Stimulated activated CD4-positive, alpha-beta T cell treated with anti-CD3 and anti-CD28 coated beads, Interleukin-1b, Interleukin-23, amount 100 ng/mL, for 24 hours (primary cell): ENCODE data around the gene SAA4.
"Not testable (repeated sequence)": the region's sequence is repeated elsewhere in the genome, so short reads cannot be mapped to it uniquely, and the experiment has no call there.

Experiments
- DNase-seq, 4 experiments: peaks; one replicate each; pipeline ENCODE4 v3.0.0-alpha.2; 2020; ENCODE audit warnings: low read depth in 4 of 4, low spot score in 1 of 4

Gene SAA4, protein sequence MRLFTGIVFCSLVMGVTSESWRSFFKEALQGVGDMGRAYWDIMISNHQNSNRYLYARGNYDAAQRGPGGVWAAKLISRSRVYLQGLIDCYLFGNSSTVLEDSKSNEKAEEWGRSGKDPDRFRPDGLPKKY

DNA sequence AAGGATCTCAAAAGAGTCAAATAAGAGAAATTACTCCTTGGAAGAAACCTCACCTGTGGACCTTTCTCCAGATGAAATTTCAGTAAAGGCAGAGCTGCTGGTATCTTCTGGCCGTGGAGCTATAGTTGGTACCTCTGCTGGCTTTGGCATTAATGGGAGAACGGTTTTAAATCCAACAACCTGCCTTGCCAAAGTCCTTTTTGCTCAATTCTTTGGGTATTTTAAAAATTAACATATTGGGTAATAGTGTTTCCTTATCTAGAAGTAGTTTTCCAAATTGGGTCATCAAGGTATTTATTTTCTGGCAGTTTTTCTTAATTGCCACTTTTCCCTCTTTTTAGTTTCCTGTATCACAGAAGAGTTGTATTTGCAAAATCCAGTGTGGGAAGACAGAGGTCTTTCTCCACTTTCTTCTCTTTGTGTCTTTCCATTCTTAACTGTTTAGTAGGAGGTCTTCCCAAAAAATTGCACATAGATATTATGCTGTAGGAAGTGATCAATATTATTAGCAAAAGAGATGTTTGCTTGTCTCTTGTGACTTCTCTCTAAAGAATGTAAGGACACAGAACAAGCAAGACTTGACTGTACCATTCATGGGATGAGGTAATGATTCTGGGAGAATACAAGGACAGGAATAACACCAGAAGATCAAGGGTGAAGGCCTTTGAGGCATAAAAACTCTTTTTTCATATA lies at the start of gene SAA4:
TSS of gene SAA4 (minus strand) at position 139 of the 693 bp plus-strand sequence. CDS start 876 bp downstream, outside the sequence.
- no peak for DNase-seq

DNA sequence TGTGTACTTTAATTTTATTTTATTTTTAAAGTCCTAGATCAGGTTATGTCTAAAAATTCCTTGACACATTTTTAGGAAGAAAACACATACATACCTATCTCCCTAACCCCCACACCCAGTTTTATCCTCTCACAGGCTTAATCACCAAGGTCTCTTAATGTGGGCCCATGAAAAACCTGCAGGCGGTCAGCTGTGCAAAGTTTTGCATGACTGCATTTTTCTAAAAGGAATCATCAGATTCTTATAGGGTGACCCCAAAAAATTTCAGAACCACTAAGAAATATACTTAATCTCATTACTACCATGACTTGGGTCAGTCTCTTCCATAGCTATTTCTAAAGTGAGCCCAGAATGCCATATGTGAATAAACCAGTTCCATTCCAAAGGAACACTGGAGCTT lies 49.2 kb upstream of the SAA4 start:
- no peak for DNase-seq

DNA sequence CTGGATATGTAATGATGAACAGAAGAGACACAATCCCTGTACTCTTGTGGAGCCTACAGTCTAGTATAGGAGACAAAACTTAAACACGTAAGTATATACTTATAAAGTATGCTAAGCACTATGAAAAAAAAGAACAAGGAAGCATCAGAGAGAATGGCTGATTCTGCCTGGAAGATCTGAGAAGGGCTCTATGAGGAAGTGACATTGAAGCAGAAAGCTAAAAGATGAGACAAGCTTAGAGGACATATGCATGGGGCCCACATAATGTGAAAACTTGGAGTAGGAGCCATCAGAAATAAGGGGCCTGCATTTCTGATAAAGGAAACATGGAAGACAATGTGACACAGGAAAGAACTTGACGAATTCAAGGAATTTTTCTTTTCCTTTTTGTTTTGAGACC lies 46.0 kb upstream of the SAA4 start:
- DNase-seq, result no peak

DNA sequence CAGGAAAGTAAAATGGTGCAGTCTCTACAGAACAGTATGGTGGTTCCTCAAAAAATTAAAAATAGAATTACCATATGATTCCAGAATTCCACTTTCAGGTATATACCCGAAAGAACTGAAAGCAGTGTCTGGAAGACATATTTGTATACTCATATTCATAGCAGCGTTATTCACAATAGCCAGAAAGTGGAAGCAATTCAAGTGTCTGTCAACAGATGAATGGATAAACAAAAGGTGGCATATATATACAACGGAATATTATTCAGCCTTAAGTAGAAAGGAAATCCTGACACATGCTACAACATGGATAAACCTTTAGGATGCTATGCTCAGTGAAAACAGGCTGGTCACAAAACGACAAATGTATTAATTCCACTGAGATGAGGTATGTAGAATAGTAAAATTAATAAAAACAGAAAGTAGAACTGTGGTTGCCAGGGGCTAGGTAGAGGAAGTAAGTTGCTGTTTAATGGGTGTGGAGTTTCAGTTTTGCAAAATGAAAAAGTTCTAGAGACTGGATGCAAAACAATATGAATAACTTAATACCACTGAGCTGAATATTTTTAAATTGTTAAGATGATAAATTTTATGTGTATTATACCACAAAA lies 43.9 kb upstream of the SAA4 start:
- no peak for DNase-seq

DNA sequence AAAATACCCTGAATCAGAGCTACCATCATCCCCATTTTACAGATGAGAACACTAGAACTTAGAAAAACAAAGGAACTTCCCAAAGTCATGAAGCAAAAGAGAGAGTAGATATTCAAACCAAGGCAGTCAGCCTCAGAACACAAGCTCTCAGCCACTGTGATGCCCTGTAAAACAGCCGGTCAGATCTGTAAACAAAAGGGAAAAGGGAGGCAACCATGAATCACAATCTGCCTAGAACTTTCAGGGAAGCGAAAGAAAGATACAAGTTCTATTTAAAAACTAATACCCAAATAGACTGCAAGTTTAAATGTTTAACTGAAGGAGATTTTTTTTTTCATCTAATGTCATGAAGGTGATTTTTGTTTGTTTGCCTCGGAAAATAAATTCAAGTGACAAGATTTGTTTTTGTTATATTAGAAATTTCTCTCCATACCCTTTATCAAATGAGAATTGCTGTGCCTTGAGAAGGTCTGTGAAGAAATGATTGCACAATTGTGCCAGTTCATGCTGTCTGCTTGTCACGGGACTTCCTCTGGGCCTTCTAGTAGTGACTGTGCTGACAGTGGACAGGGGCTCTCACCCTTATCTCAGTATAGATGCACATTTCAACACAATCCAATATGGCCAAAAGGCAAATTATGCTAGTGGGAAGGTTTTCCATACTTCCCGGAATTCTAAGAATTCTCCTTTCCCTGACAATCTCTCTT lies 41.1 kb upstream of the SAA4 start:
- DNase-seq, result no peak

DNA sequence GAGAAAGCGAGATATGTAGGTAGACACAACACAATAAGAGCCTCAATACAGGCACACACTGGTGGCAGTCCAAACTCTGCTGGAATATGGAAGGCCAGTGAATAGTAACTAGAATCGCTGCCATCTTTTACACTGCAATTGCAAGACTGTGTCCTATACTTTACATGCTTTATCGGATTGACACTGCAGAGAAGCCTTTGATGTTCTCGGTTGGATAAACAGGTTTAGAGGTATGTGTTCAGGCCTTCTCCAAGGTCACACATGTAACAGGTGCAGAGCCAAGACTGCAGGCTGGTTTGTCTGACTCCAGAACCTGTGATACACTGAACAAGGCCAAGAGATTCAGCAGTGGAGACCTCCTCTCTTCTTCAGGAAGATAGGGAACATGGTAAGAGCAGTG lies 34.6 kb upstream of the SAA4 start:
- DNase-seq, result no peak

DNA sequence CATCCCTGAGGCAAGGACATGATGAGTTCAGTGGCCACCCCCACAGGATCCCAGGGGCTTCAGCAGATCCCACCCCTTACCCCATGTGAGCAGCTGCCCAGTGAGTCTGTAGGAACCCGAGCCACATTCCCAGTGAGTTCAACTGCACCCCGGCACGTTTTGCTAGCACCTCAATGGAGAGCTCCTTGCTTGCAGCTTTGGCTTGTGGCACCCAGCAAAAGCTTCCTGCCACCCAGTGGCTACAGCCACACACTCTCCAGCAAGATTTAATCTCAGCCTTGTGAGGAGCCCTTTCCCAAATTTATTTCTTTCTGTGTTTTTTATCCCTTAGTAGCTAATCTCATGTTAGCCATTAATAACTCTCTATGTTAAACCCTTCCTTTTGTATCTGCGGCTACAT lies 33.5 kb upstream of the SAA4 start:
- no peak for DNase-seq

DNA sequence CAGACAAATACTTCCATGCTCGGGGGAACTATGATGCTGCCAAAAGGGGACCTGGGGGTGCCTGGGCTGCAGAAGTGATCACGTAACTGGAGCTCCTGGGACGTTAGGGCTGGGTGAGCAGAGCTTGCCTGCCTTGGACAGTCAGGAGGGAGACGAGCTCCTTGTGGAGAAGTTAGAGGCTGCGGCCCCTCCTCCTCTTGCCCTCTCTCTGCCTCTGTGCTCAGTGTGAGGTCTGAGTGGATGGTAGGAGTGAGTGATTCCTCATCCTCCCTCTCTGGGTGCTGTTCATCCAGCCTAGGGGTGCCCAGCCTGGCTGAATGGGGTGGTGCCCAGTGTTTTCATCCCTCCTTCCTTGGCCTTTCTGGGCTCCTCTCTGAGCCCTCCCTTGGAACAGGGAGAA lies 32.6 kb upstream of the SAA4 start:
- not testable (repeated sequence) for DNase-seq

DNA sequence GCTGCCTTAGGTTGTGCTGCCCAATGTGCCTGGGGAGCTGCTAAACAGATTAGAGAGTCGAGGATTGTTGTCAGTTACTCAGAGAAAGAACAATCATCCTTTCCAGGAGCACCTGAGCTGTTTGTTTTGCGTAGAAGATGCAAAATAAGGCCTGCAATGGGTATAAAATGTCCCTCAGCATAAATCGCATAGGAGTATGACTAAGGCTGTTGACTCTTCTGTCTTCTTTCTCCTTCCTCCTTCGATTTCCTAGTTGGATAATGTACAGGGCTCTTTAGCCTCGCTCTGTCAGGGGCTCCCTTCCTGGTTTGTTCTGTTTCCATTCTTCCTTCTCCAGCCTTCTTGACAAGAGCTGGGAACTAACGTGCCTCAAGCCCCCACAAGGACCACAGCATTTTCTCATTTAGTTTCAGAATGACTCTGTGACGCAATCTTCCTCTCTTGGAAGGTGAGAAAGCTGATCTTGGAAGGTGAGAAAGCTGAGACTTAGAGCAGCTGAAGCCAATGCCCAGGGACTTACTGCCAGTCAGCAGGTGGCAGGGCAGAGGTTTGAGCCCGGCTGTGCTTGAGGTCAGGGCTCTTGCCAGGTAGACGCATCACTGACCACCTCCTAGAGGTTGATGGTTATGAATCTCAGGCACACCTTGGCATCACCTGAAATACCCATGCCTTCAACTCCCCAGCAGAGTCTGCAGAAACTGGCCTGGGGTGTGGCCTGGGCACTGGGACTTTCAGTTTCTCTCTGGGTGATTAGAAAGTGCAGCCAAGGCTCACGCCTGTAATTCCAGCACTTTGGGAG lies 30.9 kb upstream of the SAA4 start:
- DNase-seq, result not testable (repeated sequence)

DNA sequence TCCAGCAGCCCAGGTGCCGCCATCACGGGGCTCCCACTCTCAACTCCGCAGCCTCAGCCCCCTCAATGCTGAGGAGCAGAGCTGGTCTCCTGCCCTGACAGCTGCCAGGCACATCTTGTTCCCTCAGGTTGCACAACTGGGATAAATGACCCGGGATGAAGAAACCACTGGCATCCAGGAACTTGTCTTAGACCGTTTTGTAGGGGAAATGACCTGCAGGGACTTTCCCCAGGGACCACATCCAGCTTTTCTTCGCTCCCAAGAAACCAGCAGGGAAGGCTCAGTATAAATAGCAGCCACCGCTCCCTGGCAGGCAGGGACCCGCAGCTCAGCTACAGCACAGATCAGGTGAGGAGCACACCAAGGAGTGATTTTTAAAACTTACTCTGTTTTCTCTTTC lies 29.3 kb upstream of the SAA4 start, which contains the start of gene SAA1:
TSS of gene SAA1 (plus strand) at position 316 of the 400 bp plus-strand sequence. CDS start 624 bp downstream, outside the sequence.
- DNase-seq, result no peak

DNA sequence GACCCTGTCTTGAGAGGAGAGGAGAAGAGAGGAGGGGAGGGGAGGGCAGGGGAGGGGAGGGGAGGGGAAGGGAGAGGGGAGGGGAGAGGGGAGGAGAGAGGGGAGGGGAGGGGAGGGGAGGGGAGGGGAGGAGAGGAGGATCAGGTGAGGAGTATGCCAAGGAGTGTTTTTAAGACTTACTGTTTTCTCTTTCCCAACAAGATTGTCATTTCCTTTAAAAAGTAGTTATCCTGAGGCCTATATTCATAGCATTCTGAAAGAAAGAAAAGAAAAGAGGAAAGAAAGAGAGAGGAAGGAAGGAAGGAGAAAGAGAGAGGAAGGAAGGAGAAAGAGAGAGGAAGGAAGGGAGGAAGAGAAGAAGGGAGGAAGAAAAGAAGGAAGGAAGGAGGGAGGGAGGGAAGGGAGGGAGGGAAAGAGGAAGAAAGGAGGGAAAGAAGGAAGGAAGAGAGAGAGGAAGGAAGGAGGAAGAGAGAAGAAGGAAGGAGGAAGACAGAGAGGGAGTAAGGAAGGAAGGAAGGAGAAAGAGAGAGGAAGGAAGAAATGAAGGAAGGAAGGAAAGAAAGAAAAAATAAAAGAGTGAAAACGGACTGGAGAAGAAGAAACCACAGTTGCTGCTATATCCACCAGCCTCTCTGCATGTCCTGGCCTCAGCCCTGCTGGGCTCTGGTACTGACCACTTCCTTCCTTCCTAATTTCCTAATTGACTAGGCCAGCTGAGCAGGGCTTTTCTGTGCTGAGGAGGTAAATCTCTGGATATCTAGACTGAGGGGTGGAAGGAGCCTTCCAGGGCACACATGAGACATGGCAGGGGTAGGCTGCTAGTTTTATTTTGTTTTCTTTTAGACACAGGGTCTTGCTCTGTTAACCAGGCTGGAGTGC lies 28.3 kb upstream of the SAA4 start:
- no peak for DNase-seq

DNA sequence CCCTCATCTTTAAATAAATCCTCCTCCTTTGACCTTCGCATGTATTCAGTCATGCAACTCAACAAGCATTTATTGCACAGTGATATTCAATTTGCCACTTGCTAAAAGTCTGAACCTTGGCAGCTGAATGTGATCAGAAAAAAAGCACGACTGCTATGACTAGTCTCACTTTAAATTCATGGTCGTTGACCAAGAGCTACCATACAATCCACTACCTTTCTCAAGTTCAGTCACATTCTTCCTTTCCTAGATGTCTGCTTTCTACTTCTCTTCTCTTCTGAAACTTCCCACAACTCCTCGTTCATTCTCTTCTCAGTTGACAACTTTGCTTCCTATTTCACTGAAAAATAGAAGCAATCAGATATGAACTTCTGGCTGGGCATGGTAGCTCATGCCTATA lies 27.4 kb upstream of the SAA4 start:
- no peak for DNase-seq

DNA sequence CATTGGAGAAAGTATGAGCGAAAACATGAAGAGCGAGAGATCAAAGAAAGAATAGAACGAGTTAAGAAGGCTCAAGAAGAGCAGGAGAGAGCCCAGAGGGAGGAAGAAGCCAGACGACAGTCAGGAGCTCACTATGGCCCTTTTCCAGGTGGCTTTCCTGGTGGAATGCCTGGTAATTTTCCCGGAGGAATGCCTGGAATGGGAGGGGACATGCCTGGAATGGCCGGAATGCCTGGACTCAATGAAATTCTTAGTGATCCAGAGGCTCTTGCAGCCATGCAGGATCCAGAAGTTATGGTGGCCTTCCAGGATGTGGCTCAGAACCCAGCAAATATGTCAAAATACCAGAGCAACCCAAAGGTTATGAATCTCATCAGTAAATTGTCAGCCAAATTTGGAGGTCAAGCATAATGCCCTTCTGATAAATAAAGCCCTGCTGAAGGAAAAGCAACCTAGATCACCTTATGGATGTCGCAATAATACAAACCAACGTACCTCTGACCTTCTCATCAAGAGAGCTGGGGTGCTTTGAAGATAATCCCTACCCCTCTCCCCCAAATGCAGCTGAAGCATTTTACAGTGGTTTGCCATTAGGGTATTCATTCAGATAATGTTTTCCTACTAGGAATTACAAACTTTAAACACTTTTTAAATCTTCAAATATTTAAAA lies 26.2 kb upstream of the SAA4 start:
- not testable (repeated sequence) for DNase-seq

DNA sequence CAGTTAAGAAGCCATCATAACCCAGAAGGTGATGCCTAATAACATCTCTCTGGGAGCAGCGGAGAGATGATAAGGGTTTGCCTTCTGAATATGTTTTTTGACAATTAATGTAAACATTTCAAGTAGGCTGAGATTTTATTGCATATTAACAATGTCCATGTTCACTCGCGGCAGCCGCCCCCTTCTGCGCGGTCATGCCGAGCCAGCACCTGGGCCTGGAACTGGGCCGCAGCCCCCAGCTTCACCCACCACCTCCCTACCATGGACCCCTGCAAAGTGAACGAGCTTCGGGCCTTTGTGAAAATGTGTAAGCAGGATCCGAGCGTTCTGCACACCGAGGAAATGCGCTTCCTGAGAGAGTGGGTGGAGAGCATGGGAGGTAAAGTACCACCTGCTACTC lies 25.1 kb upstream of the SAA4 start:
- no peak for DNase-seq

DNA sequence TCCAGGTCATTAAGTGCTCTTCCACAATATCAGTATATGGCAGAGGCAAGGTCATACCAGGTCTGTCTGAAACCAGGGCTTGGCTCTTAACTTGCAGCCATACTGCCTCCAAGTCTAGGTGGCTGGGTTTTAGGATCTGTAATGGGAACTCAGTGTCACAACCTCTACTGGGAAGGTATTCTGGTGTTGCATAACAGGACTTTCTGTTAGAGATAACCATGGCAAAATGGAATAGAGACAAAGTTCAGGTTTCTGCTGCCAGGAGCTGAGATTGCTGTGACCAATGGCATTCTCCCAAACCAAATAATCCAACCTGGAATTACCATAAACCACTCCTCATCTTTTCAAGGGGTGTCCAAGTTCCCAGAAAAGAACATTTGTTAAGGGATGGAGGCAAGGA lies 22.7 kb upstream of the SAA4 start:
- no peak for DNase-seq

DNA sequence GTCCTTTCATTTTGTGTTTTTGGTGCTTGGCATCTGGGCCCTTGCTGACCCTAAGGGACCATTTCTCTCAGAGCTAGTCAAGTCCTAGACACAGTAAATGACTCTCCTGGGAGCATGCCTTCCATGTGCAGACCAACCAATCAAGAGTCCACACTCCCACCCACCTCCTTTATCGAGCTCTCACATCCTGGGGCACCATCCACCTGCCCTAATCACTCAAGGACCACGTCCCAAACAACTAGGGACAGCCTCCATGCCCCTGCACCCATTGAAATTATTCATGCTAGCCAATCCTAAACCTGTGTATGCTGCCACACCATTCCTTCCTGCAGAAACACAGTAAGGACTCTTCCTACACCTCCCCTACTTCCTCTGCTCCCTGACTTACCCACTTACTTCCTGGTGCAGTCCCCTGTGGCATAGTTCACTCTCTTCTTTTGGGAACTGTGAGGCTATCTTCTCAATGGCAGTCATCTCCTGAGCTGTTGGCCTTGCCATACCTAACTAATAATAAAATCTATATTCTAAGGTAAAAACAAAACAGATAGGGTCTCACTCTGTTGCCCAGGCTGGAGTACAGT lies 18.3 kb upstream of the SAA4 start:
- no peak for DNase-seq

DNA sequence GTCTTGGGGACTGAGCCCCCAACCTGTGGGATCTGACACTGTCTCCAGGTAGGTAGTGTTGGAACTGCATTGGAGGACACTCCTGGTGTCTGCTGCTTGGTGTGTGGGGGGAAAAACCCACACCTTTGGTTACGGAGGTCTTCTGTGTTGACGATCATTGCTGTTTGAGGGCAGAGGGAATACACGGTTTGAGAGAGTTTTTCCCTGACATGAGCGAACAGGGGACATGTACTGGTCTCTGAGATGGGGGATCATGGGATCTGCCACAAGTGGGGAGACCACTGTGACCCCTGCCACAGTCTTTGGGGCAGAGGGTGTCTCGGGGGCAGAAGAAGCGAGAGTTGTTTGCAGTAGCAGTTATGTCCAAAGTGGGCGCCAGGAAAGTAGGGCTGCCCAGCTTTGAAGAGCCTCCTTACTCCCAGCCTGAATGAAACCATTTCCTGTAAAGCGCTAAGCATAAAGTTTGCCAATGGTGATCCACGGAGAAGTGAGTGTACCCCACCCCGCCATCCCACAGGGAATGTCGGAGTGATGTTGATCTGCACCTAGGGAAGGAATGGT lies 17.3 kb upstream of the SAA4 start:
- no peak for DNase-seq

DNA sequence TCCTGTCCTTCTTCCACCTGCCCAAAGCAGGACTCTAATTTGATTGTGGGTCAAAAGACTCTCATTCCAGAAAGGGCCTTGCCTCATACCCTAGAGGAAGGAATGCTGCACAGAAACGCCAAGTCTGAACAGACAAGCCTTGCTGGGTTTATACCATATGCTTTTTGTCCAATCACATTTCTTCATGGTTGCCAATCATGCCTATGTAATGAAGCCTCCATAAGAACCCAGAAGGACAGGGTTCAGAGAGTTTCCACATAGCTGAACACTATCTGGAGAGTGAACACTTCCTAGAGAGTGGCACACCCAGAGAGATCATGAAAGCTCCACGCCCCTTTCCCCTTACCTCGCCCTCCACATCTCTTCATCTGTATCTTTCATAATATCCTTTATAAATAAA lies 16.6 kb upstream of the SAA4 start:
- DNase-seq, result no peak

DNA sequence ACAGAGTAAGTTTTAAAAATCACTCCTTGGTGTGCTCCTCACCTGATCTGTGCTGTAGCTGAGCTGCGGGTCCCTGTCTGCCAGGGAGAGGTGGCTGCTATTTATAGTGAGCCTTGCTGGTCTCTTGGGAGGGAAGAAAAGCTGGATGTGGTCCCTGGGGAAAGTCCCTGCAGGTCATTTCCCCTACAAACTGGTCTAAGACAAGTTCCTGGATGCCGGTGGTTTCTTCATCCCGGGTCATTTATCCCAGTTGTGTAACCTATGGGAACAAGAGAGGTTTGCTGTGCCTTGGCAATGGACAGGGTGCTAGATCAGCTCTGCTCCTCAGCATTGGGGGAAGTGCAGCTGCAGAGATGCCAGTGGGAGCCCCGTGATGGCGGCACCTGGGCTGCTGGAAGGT lies 12.0 kb upstream of the SAA4 start, which contains the start of gene SAA2:
TSS of gene SAA2 (minus strand) at position 108 of the 400 bp plus-strand sequence. CDS start 657 bp downstream, outside the sequence.
- DNase-seq, result no peak
